ENCODE measurements around the gene AGPAT2. TPM values are rescaled to one million over a fixed set of nuclear protein-coding genes. Genes with fewer than 3 reads are reported as not detected.

Gene AGPAT2
- total RNA-seq, 4 donors from 2014 or later = 19.0 to 77.4 (median 36.0) TPM

- no peaks in the 10 kb centered on the region for H3K4me1 ChIP-seq
- no peak for DNase-seq
- intact Hi-C loops (cut with DNase I; ENCODE audit: low total_unique reads) = no loop called here
- no peak for TF ChIP-seq CTCF (IDR thresholded peaks at IDR 0.05 in 4 of 5, conservative IDR thresholded peaks at IDR 0.05 in 1 of 5)
- TF ChIP-seq POLR2A (IDR thresholded peaks at IDR 0.05) = no peak
- no peak overlapping the region for H3K4me3 ChIP-seq
- no peak for ATAC-seq
- peaks cover 16 to 37% (median 26%) of the 10 kb centered on the region in 3 donors for H3K27me3 ChIP-seq
- no peaks in the 10 kb centered on the region for H3K9me3 ChIP-seq
- no peak overlapping the region for H3K27ac ChIP-seq
- in situ Hi-C loops (cut with MboI; ENCODE audit: low sequenced_read_pairs in 4 of 4) = no loop called here
- H3K36me3 ChIP-seq = no peaks in the 10 kb centered on the region
Observed at GRCh38 chr9:136700304-136700703, 13.0 kb upstream of the AGPAT2 start.

- Histone ChIP-seq H3K9me3 (no peaks in the 10 kb centered on the region), H3K4me3 (no peak overlapping the region), H3K36me3 (no peaks in the 10 kb centered on the region), H3K4me1 (peaks cover 3% of the 10 kb centered on the region in 2 donors), H3K27me3 (peaks cover 16 to 37% (median 26%) of the 10 kb centered on the region in 3 donors), H3K27ac (no peak overlapping the region)
- in situ Hi-C loops (cut with MboI; ENCODE audit: low sequenced_read_pairs in 4 of 4) (no loop called here), intact Hi-C loops (cut with DNase I; ENCODE audit: low total_unique reads) (no loop called here)
- no peak for ATAC-seq
- no peak for DNase-seq
- TF ChIP-seq CTCF (IDR thresholded peaks at IDR 0.05 in 4 of 5, conservative IDR thresholded peaks at IDR 0.05 in 1 of 5) = no peak
- TF ChIP-seq POLR2A (IDR thresholded peaks at IDR 0.05) = no peak
Observed at GRCh38 chr9:136698635-136699246, 11.5 kb upstream of the AGPAT2 start.

GRCh38 chr9:136697821-136698526 is 10.7 kb upstream of the AGPAT2 start:
- ATAC-seq (no peak), DNase-seq (no peak)
- Histone ChIP-seq H3K27me3 (peaks cover 16 to 37% (median 26%) of the 10 kb centered on the region in 3 donors), H3K4me3 (no peak overlapping the region), H3K36me3 (no peaks in the 10 kb centered on the region), H3K9me3 (no peaks in the 10 kb centered on the region), H3K4me1 (peaks cover 3 to 5% of the 10 kb centered on the region in 2 donors), H3K27ac (no peak overlapping the region)
- no peak for TF ChIP-seq POLR2A (IDR thresholded peaks at IDR 0.05)
- no peak for TF ChIP-seq CTCF (IDR thresholded peaks at IDR 0.05 in 4 of 5, conservative IDR thresholded peaks at IDR 0.05 in 1 of 5)
- in situ Hi-C loops (cut with MboI; ENCODE audit: low sequenced_read_pairs in 4 of 4) = no loop called here
- intact Hi-C loops (cut with DNase I; ENCODE audit: low total_unique reads) = no loop called here

GRCh38 chr9:136697146-136697820 is 10.0 kb upstream of the AGPAT2 start:
- no peak for DNase-seq
- in situ Hi-C loops (cut with MboI; ENCODE audit: low sequenced_read_pairs in 4 of 4) = no loop called here
- Histone ChIP-seq H3K27ac (no peak overlapping the region), H3K27me3 (peaks cover 16 to 37% (median 26%) of the 10 kb centered on the region in 3 donors), H3K4me3 (no peak overlapping the region), H3K36me3 (no peaks in the 10 kb centered on the region), H3K9me3 (no peaks in the 10 kb centered on the region), H3K4me1 (peaks cover 3 to 5% of the 10 kb centered on the region in 2 donors)
- no peak for ATAC-seq
- intact Hi-C loops (cut with DNase I; ENCODE audit: low total_unique reads) = no loop called here
- no peak for TF ChIP-seq POLR2A (IDR thresholded peaks at IDR 0.05)
- no peak for TF ChIP-seq CTCF (IDR thresholded peaks at IDR 0.05 in 4 of 5, conservative IDR thresholded peaks at IDR 0.05 in 1 of 5)
